CD14-positive monocyte (primary cell): Measurements from ENCODE around the gene NKAIN2. TPM values are rescaled to one million over a fixed set of nuclear protein-coding genes. Genes with fewer than 3 reads are reported as not detected.

Experiments used
- DNase-seq, 3 donors: peaks; one replicate each; pipeline ENCODE4 v3.0.0-alpha.2; 2011 to 2022
- H2AFZ ChIP-seq: 2 replicates; pipeline ENCODE4 v1.6.0; 2012; ENCODE audit warnings: mild to moderate bottlenecking, low read depth, low read length, inconsistent platforms; ENCODE audit not compliant: insufficient read depth, poor library complexity, severe bottlenecking
- H3K27ac ChIP-seq, 2 donors: 1 replicate in 1 of 2; 2 replicates in 1 of 2; pipeline ENCODE4 v1.5.1; 2012 to 2013; ENCODE audit warnings: low read length in 2 of 2, control low read depth in 1 of 2, inconsistent platforms in 1 of 2, low read depth in 1 of 2, mild to moderate bottlenecking in 1 of 2
- H3K27me3 ChIP-seq, 2 donors: one replicate each; pipeline versions ENCODE4 v1.6.0 to v1.6.1; 2011 to 2013; ENCODE audit warnings: low read length in 2 of 2; ENCODE audit not compliant: control insufficient read depth in 2 of 2, insufficient read depth in 2 of 2
- H3K36me3 ChIP-seq, 2 donors: replicated peaks in 1 of 2; 1 replicate in 1 of 2; 2 replicates in 1 of 2; pipeline versions ENCODE4 v1.5.1 to v1.6.1; 2012 to 2013; ENCODE audit warnings: low read length in 2 of 2, control low read depth in 1 of 2, inconsistent platforms in 1 of 2, mild to moderate bottlenecking in 1 of 2; ENCODE audit not compliant: insufficient read depth in 2 of 2, control insufficient read depth in 1 of 2
- H3K4me1 ChIP-seq, 2 donors: 1 replicate in 1 of 2; 2 replicates in 1 of 2; pipeline versions ENCODE4 v1.5.1 to v1.6.1; 2012 to 2013; ENCODE audit warnings: low read length in 2 of 2, control low read depth in 1 of 2, inconsistent platforms in 1 of 2, mild to moderate bottlenecking in 1 of 2, moderate library complexity in 1 of 2; ENCODE audit not compliant: insufficient read depth in 2 of 2, control insufficient read depth in 1 of 2
- H3K4me2 ChIP-seq: replicated peaks from 2 replicates; pipeline ENCODE3; 2012; ENCODE audit warnings: low read length, moderate library complexity, mild to moderate bottlenecking; ENCODE audit not compliant: poor library complexity, severe bottlenecking; ENCODE audit errors: extremely low read depth
- H3K4me3 ChIP-seq, 3 experiments: fragments of 200-600 bp in 1 of 3; sonication (generic) in 1 of 3; replicated peaks in 1 of 3; 1 replicate in 2 of 3; 2 replicates in 1 of 3; pipeline ENCODE4 v1.5.1; 2011 to 2013; ENCODE audit warnings: low read length in 3 of 3, mild to moderate bottlenecking in 3 of 3, control low read depth in 2 of 3, low read depth in 2 of 3, inconsistent platforms in 1 of 3, moderate library complexity in 1 of 3
- H3K79me2 ChIP-seq: 2 replicates; pipeline ENCODE4 v1.6.0; 2012; ENCODE audit warnings: mild to moderate bottlenecking, control low read depth, inconsistent platforms, low read length, moderate library complexity; ENCODE audit not compliant: insufficient read depth
- H3K9ac ChIP-seq: 2 replicates; pipeline ENCODE4 v1.6.0; 2017; ENCODE audit warnings: low read length, mild to moderate bottlenecking; ENCODE audit not compliant: insufficient read depth, poor library complexity, severe bottlenecking
- H3K9me3 ChIP-seq, 2 donors: replicated peaks in 1 of 2; 1 replicate in 1 of 2; 2 replicates in 1 of 2; pipeline versions ENCODE4 v1.5.1 to v1.6.1; 2012 to 2013; ENCODE audit warnings: low read length in 2 of 2, control low read depth in 1 of 2; ENCODE audit not compliant: control insufficient read depth in 1 of 2, insufficient read depth in 1 of 2
- H4K20me1 ChIP-seq: 2 replicates; pipeline ENCODE4 v1.6.0; 2012; ENCODE audit warnings: mild to moderate bottlenecking, low read length, control low read depth, moderate library complexity; ENCODE audit not compliant: insufficient read depth
- H3K27ac Mint-ChIP-seq, 7 donors: one replicate each; pipeline ENCODE4 v1.8.0; 2020; ENCODE audit warnings: mild to moderate bottlenecking in 7 of 7, mixed read lengths in 7 of 7, moderate library complexity in 6 of 7, inconsistent platforms in 2 of 7
- H3K27me3 Mint-ChIP-seq, 3 donors: one replicate each; pipeline ENCODE4 v1.8.0; 2021 to 2022; ENCODE audit warnings: low read depth in 3 of 3, mild to moderate bottlenecking in 3 of 3, mixed read lengths in 3 of 3, moderate library complexity in 3 of 3, inconsistent platforms in 1 of 3
- H3K36me3 Mint-ChIP-seq, 2 donors: one replicate each; pipeline ENCODE4 v1.8.0; 2020; ENCODE audit warnings: mixed read lengths in 2 of 2, inconsistent platforms in 1 of 2, mild to moderate bottlenecking in 1 of 2
- H3K4me1 Mint-ChIP-seq: one replicate; pipeline ENCODE4 v1.8.0; 2020; ENCODE audit warnings: mild to moderate bottlenecking, mixed read lengths
- H3K4me3 Mint-ChIP-seq, 2 donors: one replicate each; pipeline ENCODE4 v1.8.0; 2020; ENCODE audit warnings: mild to moderate bottlenecking in 2 of 2, mixed read lengths in 2 of 2, moderate library complexity in 1 of 2
- H3K9me3 Mint-ChIP-seq, 7 donors: one replicate each; pipeline ENCODE4 v1.8.0; 2020 to 2022; ENCODE audit warnings: mixed read lengths in 7 of 7, mild to moderate bottlenecking in 6 of 7, moderate library complexity in 6 of 7, inconsistent platforms in 2 of 7
- WGBS: methylation state at CpG from one replicate; pipeline ENCODE4 v1.1.5; 2013; ENCODE audit warnings: missing lambda C conversion rate; ENCODE audit not compliant: insufficient coverage; 5-methylcytosine and 5-hydroxymethylcytosine counted together
- intact Hi-C, 2 donors: fragments of 100-400 bp; cut with micrococcal nuclease; formaldehyde crosslinking; loops; one replicate each; pipeline versions ENCODE4 v1.15.0 to v1.15.1; 2023
- polyA plus RNA-seq, 3 donors: library from polyadenylated mRNA; depleted of rRNA in 1 of 3; unstranded in 2 of 3; stranded (reverse) in 1 of 3; fragments of 300-500 nt in 2 of 3; fragments of >200 nt in 1 of 3; fragmentation: Illumina TruSeq in 2 of 3; gene quantifications; 1 replicate in 2 of 3; 2 replicates in 1 of 3; pipeline ENCODE4 v1.2.3, GENCODE V29; 2012 to 2021
- TF ChIP-seq, protein P1 (sequence below): fragments of 200-600 bp; IDR thresholded peaks from one replicate; pipeline ENCODE4 v1.8.0; 2022; ENCODE audit warnings: antibody characterized with exemption, mild to moderate bottlenecking

The NKAIN2 gene
- polyA plus RNA-seq, 3 donors, result not detected

DNA sequence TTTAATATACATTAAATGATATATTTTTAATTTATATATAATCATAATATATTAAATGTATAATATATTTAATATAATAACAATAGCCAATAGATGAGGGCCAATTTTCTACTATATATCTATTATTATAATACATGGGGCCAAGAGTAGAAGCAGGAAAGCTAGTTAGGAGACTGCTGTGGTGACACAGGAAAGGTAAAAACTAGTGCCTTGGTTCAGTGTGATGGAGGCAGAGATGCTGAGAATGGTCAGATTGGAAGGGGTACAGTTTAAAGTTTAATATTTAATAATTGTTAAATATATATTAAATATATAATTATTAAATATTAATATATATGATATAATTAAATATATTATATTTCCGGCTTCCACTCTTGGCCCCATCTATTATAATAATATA is 1055.7 kb downstream of the NKAIN2 start:
- H3K4me1 ChIP-seq, result no peaks in the 10 kb centered on the region
- no peak overlapping the region for H3K9ac ChIP-seq
- Mint-ChIP-seq H3K4me3 (no peak overlapping the region), H3K36me3 (no peaks in the 10 kb centered on the region), H3K27ac (no peak overlapping the region), H3K9me3 (peaks cover 0 to 6% (median 3%) of the 10 kb centered on the region in 7 donors), H3K4me1 (no peaks in the 10 kb centered on the region), H3K27me3 (no peaks in the 10 kb centered on the region)
- TF ChIP-seq, protein P1, sequence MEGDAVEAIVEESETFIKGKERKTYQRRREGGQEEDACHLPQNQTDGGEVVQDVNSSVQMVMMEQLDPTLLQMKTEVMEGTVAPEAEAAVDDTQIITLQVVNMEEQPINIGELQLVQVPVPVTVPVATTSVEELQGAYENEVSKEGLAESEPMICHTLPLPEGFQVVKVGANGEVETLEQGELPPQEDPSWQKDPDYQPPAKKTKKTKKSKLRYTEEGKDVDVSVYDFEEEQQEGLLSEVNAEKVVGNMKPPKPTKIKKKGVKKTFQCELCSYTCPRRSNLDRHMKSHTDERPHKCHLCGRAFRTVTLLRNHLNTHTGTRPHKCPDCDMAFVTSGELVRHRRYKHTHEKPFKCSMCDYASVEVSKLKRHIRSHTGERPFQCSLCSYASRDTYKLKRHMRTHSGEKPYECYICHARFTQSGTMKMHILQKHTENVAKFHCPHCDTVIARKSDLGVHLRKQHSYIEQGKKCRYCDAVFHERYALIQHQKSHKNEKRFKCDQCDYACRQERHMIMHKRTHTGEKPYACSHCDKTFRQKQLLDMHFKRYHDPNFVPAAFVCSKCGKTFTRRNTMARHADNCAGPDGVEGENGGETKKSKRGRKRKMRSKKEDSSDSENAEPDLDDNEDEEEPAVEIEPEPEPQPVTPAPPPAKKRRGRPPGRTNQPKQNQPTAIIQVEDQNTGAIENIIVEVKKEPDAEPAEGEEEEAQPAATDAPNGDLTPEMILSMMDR, result no peak
- no peak for DNase-seq
- H2AFZ ChIP-seq, result no peak overlapping the region
- no peak overlapping the region for H3K4me2 ChIP-seq
- no peaks in the 10 kb centered on the region for H4K20me1 ChIP-seq
- no peak overlapping the region for H3K27ac ChIP-seq
- H3K27me3 ChIP-seq, result no peaks in the 10 kb centered on the region
- no peak overlapping the region for H3K4me3 ChIP-seq
- no peaks in the 10 kb centered on the region for H3K79me2 ChIP-seq
- no peaks in the 10 kb centered on the region for H3K36me3 ChIP-seq
- H3K9me3 ChIP-seq, result peaks cover 3 to 6% of the 10 kb centered on the region in 2 donors
- whole genome bisulfite sequencing, result no CpG with 5 or more reads among the region's 1 CpG
- intact Hi-C loops, result loop anchor here in 1 of 2 donors (10.0 kb wide), 1 partner anchor 1055 kb away; the partner anchor contains the start of gene NKAIN2

DNA sequence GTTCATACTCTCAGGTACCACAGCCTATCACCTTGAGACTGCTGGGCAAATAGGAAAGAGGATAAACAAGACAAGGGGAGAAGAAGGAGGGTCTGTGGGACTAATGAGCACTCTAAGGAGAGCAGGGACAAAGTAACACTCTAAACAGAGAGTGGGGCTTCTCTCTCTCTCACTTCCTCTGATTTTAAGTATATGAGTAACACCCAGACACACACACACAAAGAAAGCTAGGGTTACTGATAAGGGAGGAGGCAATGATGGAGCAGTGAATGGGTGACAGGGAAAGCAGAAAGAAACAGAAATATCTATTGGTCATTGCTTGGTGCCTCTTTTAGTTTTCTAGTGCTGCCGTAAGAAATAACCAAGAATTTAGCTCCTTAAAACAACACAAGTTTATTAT is 1062.4 kb downstream of the NKAIN2 start:
- no peak overlapping the region for H3K9ac ChIP-seq
- Mint-ChIP-seq H3K27me3 (peaks cover 0 to 4% (median 2%) of the 10 kb centered on the region in 3 donors), H3K9me3 (peaks cover 0 to 6% (median 3%) of the 10 kb centered on the region in 7 donors), H3K27ac (no peak overlapping the region), H3K36me3 (no peaks in the 10 kb centered on the region), H3K4me3 (no peak overlapping the region), H3K4me1 (no peaks in the 10 kb centered on the region)
- intact Hi-C loops, result no loop called here
- H3K9me3 ChIP-seq, result peaks cover 3 to 6% of the 10 kb centered on the region in 2 donors
- H3K4me3 ChIP-seq, result no peak overlapping the region
- H3K27me3 ChIP-seq, result no peaks in the 10 kb centered on the region
- H3K4me2 ChIP-seq, result no peak overlapping the region
- no peak overlapping the region for H2AFZ ChIP-seq
- no peak overlapping the region for H3K27ac ChIP-seq
- H3K36me3 ChIP-seq, result no peaks in the 10 kb centered on the region
- DNase-seq, result no peak
- 100% methylated on average over 1 of the region's 1 CpG for WGBS
- H4K20me1 ChIP-seq, result no peaks in the 10 kb centered on the region
- no peaks in the 10 kb centered on the region for H3K4me1 ChIP-seq
- H3K79me2 ChIP-seq, result no peaks in the 10 kb centered on the region
- TF ChIP-seq, protein P1, result no peak
